Astrocyte (in vitro differentiated cells and primary cell): ENCODE results near the gene ZNF469. TPM values are rescaled to one million over a fixed set of nuclear protein-coding genes. Genes with fewer than 3 reads are reported as not detected.

Experiments used
- DNase-seq: peaks from one replicate; pipeline ENCODE4 v3.0.0-alpha.2; 2010; ENCODE audit warnings: low read depth
- FAIRE-seq: peaks from 2 replicates; lab custom pipeline; 2011; peaks lifted over from hg19 to GRCh38; lab: Jason Lieb, UNC
- H2AFZ ChIP-seq: 2 replicates; pipeline ENCODE4 v1.6.0; 2012; ENCODE audit warnings: low read depth, low read length, inconsistent platforms
- H3K27ac ChIP-seq: 2 replicates; pipeline ENCODE4 v1.5.1; 2011; ENCODE audit warnings: low read depth, low read length, inconsistent platforms
- H3K27me3 ChIP-seq: 2 replicates; pipeline ENCODE4 v1.6.0; 2011; ENCODE audit warnings: low read length, inconsistent platforms; ENCODE audit not compliant: insufficient read depth
- H3K36me3 ChIP-seq: 2 replicates; pipeline ENCODE4 v1.5.1; 2011; ENCODE audit warnings: low read length, inconsistent platforms; ENCODE audit not compliant: insufficient read depth
- H3K4me1 ChIP-seq: 2 replicates; pipeline ENCODE4 v1.5.1; 2011; ENCODE audit warnings: low read length, inconsistent platforms; ENCODE audit not compliant: insufficient read depth
- H3K4me2 ChIP-seq: 2 replicates; pipeline ENCODE4 v1.6.0; 2012; ENCODE audit warnings: low read length, inconsistent platforms
- H3K4me3 ChIP-seq: 2 replicates; pipeline ENCODE4 v1.5.1; 2011; ENCODE audit warnings: low read depth, mild to moderate bottlenecking, low read length, inconsistent platforms; ENCODE audit not compliant: insufficient read depth
- H3K79me2 ChIP-seq: 2 replicates; pipeline ENCODE4 v1.6.0; 2012; ENCODE audit warnings: mild to moderate bottlenecking, low read length, inconsistent platforms; ENCODE audit not compliant: insufficient read depth
- H3K9ac ChIP-seq: 2 replicates; pipeline ENCODE4 v1.6.0; 2012; ENCODE audit warnings: mild to moderate bottlenecking, low read length, inconsistent platforms
- H3K9me3 ChIP-seq: 2 replicates; pipeline ENCODE4 v1.5.1; 2012; ENCODE audit warnings: low read depth, mild to moderate bottlenecking, low read length, inconsistent platforms; ENCODE audit not compliant: insufficient read depth
- H4K20me1 ChIP-seq: 2 replicates; pipeline ENCODE4 v1.6.0; 2012; ENCODE audit warnings: low read length, inconsistent platforms; ENCODE audit not compliant: insufficient read depth
- H3K27ac Mint-ChIP-seq: one replicate; pipeline ENCODE4 v1.8.0; 2021; ENCODE audit warnings: mild to moderate bottlenecking, mixed read lengths; ENCODE audit not compliant: unreplicated experiment
- H3K27me3 Mint-ChIP-seq: one replicate; pipeline ENCODE4 v1.8.0; 2021; ENCODE audit warnings: low read depth, mixed read lengths; ENCODE audit not compliant: unreplicated experiment
- H3K36me3 Mint-ChIP-seq: one replicate; pipeline ENCODE4 v1.8.0; 2021; ENCODE audit warnings: low read depth, mixed read lengths; ENCODE audit not compliant: unreplicated experiment
- H3K4me1 Mint-ChIP-seq: one replicate; pipeline ENCODE4 v1.8.0; 2021; ENCODE audit warnings: low read depth, mixed read lengths; ENCODE audit not compliant: unreplicated experiment
- H3K4me3 Mint-ChIP-seq: one replicate; pipeline ENCODE4 v1.8.0; 2021; ENCODE audit warnings: mild to moderate bottlenecking, moderate library complexity, mixed read lengths; ENCODE audit not compliant: unreplicated experiment
- H3K9me3 Mint-ChIP-seq: one replicate; pipeline ENCODE4 v1.8.0; 2021; ENCODE audit warnings: mild to moderate bottlenecking, mixed read lengths; ENCODE audit not compliant: unreplicated experiment
- EZH2 ChIP-seq: IDR thresholded peaks from 2 replicates; pipeline ENCODE4 v1.6.1; 2012; ENCODE audit warnings: mild to moderate bottlenecking, low read length, inconsistent platforms; ENCODE audit not compliant: insufficient read depth
- total RNA-seq: library from RNA; stranded (reverse); gene quantifications from 2 replicates; pipeline ENCODE4 v1.2.1, GENCODE V29; 2021
- TF ChIP-seq, protein P1 (sequence below): IDR thresholded peaks from 2 replicates; pipeline ENCODE4 v1.5.1; 2011; ENCODE audit warnings: low read depth, mild to moderate bottlenecking, inconsistent platforms, low read length, moderate library complexity; ENCODE audit not compliant: insufficient read depth

ZNF469 gene
- total RNA-seq, 1 donor from 2014 or later = 17.7 TPM

- Mint-ChIP-seq H3K9me3 (peaks cover 11% of the 10 kb centered on the region), H3K4me3 (no peak overlapping the region)
- no peaks in the 10 kb centered on the region for H3K4me1 ChIP-seq
Measured at GRCh38 chr16:88366032-88366703, 16.6 kb upstream of the ZNF469 start.

DNA sequence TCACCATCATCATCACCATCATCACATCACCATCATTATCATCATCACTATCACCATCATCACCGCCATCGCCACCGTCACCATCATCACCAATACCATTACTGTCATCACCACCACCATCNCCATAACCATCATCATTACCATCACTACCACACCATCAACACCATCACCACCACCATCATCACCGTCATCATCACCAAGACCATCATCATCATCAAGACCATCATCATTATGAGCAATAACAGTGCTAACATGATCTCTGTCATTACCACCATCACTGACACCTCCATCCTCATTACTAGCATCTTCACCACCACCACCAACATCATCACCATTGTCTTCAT, 16.1 kb upstream of the ZNF469 start:
- TF ChIP-seq, protein P1, sequence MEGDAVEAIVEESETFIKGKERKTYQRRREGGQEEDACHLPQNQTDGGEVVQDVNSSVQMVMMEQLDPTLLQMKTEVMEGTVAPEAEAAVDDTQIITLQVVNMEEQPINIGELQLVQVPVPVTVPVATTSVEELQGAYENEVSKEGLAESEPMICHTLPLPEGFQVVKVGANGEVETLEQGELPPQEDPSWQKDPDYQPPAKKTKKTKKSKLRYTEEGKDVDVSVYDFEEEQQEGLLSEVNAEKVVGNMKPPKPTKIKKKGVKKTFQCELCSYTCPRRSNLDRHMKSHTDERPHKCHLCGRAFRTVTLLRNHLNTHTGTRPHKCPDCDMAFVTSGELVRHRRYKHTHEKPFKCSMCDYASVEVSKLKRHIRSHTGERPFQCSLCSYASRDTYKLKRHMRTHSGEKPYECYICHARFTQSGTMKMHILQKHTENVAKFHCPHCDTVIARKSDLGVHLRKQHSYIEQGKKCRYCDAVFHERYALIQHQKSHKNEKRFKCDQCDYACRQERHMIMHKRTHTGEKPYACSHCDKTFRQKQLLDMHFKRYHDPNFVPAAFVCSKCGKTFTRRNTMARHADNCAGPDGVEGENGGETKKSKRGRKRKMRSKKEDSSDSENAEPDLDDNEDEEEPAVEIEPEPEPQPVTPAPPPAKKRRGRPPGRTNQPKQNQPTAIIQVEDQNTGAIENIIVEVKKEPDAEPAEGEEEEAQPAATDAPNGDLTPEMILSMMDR = no peak
- TF ChIP-seq EZH2 = no peak

More at GRCh38 chr16:88366032-88366703, 16.6 kb upstream of the ZNF469 start:
- Mint-ChIP-seq H3K4me1 (peaks cover 1% of the 10 kb centered on the region), H3K36me3 (no peaks in the 10 kb centered on the region), H3K27ac (no peak overlapping the region), H3K27me3 (peaks cover 17% of the 10 kb centered on the region)
- no peak overlapping the region for H2AFZ ChIP-seq
- no peak for TF ChIP-seq EZH2
- TF ChIP-seq, protein P1 = no peak
- DNase-seq (no peak), FAIRE-seq (no peak)
- H3K4me3 ChIP-seq = no peak overlapping the region
- H3K36me3 ChIP-seq = no peaks in the 10 kb centered on the region
- no peak overlapping the region for H3K27ac ChIP-seq
- H4K20me1 ChIP-seq = no peaks in the 10 kb centered on the region
- H3K79me2 ChIP-seq = no peaks in the 10 kb centered on the region
- H3K9ac ChIP-seq = no peak overlapping the region
- peaks cover 16% of the 10 kb centered on the region for H3K27me3 ChIP-seq
- H3K9me3 ChIP-seq = peaks cover 3% of the 10 kb centered on the region
- H3K4me2 ChIP-seq = no peak overlapping the region

DNA sequence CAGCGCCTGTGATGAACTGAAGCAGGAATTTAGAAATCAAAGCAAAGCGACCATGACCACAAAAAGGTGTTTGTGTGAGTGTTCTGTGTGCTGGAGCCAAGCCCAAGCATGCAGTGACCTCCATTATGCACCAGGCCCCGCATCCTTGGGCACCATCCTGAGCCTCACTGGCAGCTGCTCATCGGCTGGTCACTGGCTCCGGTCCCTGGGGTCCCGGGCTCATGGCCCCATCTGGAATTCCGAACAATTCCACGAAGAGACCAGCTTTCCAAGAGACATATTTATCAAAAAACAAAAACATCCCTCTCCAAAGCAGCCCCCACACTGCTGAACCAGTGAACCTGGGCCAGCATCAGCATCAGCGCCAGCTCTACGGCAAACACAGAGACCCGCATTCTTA, 15.2 kb upstream of the ZNF469 start:
- Histone ChIP-seq H3K4me1 (no peaks in the 10 kb centered on the region), H4K20me1 (no peaks in the 10 kb centered on the region), H3K79me2 (no peaks in the 10 kb centered on the region), H3K27me3 (peaks cover 10% of the 10 kb centered on the region), H3K27ac (no peak overlapping the region), H3K9me3 (peaks cover 5% of the 10 kb centered on the region), H3K4me2 (no peak overlapping the region), H3K4me3 (no peak overlapping the region), H2AFZ (no peak overlapping the region), H3K36me3 (no peaks in the 10 kb centered on the region), H3K9ac (no peak overlapping the region)
- H3K36me3 Mint-ChIP-seq = no peaks in the 10 kb centered on the region
- no peak for FAIRE-seq
- H3K4me1 Mint-ChIP-seq = peaks cover 1% of the 10 kb centered on the region
- no peak for TF ChIP-seq EZH2
- TF ChIP-seq, protein P1 = no peak
- H3K27ac Mint-ChIP-seq = no peak overlapping the region
- no peak for DNase-seq
- H3K27me3 Mint-ChIP-seq = peaks cover 15% of the 10 kb centered on the region
- H3K4me3 Mint-ChIP-seq = no peak overlapping the region
- H3K9me3 Mint-ChIP-seq = peaks cover 6% of the 10 kb centered on the region

More for the DNA sequence above, 16.1 kb upstream of the ZNF469 start:
- Histone ChIP-seq H3K27me3 (peaks cover 16% of the 10 kb centered on the region), H3K27ac (no peak overlapping the region), H4K20me1 (no peaks in the 10 kb centered on the region), H3K9me3 (peaks cover 3% of the 10 kb centered on the region), H3K36me3 (no peaks in the 10 kb centered on the region), H3K9ac (no peak overlapping the region), H2AFZ (no peak overlapping the region), H3K4me1 (no peaks in the 10 kb centered on the region), H3K79me2 (no peaks in the 10 kb centered on the region), H3K4me2 (no peak overlapping the region), H3K4me3 (no peak overlapping the region)
- FAIRE-seq (no peak), DNase-seq (no peak)
- H3K4me1 Mint-ChIP-seq = peaks cover 1% of the 10 kb centered on the region
- no peak overlapping the region for H3K4me3 Mint-ChIP-seq
- peaks cover 17% of the 10 kb centered on the region for H3K27me3 Mint-ChIP-seq
- H3K9me3 Mint-ChIP-seq = peaks cover 10% of the 10 kb centered on the region
- H3K36me3 Mint-ChIP-seq = no peaks in the 10 kb centered on the region
- no peak overlapping the region for H3K27ac Mint-ChIP-seq
